SK-N-MC (cell line): ENCODE results near the gene NLRP11.
"Not testable (repeated sequence)": the region's sequence is repeated elsewhere in the genome, so short reads cannot be mapped to it uniquely, and the experiment has no call there.

Experiments
- DNase-seq: peaks from one replicate; pipeline ENCODE4 v3.0.0-alpha.2; 2011; ENCODE audit warnings: low read depth, low spot score
- H3K27ac ChIP-seq: fragments of 200-600 bp; sonication (generic); 2 replicates; pipeline ENCODE4 v1.5.1; 2016; ENCODE audit warnings: mixed run types
- H3K36me3 ChIP-seq: fragments of 200-600 bp; sonication (generic); 2 replicates; pipeline ENCODE4 v1.6.1; 2017; ENCODE audit warnings: antibody characterized with exemption, low read length, mixed read lengths; ENCODE audit not compliant: insufficient read depth
- H3K4me3 ChIP-seq: fragments of 200-600 bp; sonication (generic); 2 replicates; pipeline ENCODE4 v1.5.1; 2016
- H3K9ac ChIP-seq: fragments of 200-600 bp; sonication (generic); 2 replicates; pipeline ENCODE4 v1.8.0; 2017; ENCODE audit warnings: mixed run types, mixed read lengths; ENCODE audit not compliant: insufficient read length
- H3K9me3 ChIP-seq: fragments of 200-600 bp; sonication (generic); 2 replicates; pipeline ENCODE4 v1.6.1; 2017; ENCODE audit warnings: low read depth, mild to moderate bottlenecking, antibody characterized with exemption, low read length, moderate library complexity, mixed read lengths
- EZH2 ChIP-seq: fragments of 200-600 bp; sonication (generic); IDR thresholded peaks from one replicate; pipeline ENCODE4 v1.6.1; 2017; ENCODE audit warnings: antibody characterized with exemption
- FOXP2 ChIP-seq: optimal IDR thresholded peaks from 2 replicates; pipeline ENCODE3; 2011; ENCODE audit warnings: mild to moderate bottlenecking, moderate library complexity; ENCODE audit not compliant: insufficient read depth; ENCODE audit errors: extremely low read length, control extremely low read depth
- POLR2AphosphoS5 ChIP-seq: IDR thresholded peaks from 2 replicates; pipeline ENCODE4 v1.6.1; 2012; ENCODE audit warnings: mild to moderate bottlenecking, low read depth, low read length, borderline replicate concordance

The NLRP11 gene

DNA sequence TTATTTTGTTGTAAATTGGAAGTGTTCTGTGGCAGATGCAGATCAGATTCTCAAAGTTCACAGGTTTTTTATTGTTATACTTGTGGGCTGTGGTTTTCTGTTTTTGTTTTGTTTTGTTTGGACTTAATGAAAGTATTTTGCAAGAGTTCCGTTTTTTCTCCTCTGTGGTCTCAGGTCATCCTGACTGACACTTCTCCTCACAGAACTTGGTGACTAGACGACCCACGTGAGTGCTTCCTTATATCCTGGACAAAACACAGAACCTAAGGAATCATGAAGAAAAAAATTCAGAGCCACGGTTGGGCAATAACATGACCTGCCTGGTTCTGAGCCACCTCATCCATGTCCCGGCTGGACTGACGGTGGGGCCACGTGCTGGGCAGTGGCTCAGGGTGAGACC lies 65.3 kb downstream of the NLRP11 start:
- no peak for DNase-seq
- Histone ChIP-seq H3K9me3 (no peaks in the 10 kb centered on the region), H3K9ac (no peak overlapping the region), H3K27ac (no peak overlapping the region), H3K4me3 (no peak overlapping the region), H3K36me3 (no peaks in the 10 kb centered on the region)
- TF ChIP-seq EZH2: no peak
- TF ChIP-seq POLR2AphosphoS5: no peak
- TF ChIP-seq FOXP2: no peak

DNA sequence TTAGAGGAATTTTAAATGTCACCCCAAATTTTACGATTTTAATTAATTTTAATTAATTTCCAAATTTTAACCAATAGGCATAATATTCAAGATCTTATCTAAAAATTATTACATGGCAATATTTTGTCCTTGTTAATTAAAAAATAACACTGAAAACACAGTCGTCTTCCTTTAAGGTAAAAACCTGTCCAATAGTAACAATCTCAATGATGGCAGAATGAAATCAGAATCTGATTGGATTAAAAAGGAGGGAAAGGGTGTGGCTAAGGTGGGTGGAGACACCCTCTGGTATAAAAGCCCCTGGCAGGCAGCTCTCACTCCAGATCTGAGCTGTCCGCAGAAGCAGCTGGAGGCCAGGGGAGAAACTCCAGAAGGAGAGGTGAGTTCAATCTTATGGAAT lies 73.0 kb downstream of the NLRP11 start, which contains the start of gene RFPL4A:
Gene RFPL4A (plus strand): TSS at position 301 of the 400 bp plus-strand sequence. CDS start 2,704 bp downstream, outside the sequence.
- not testable (repeated sequence) for H3K27ac ChIP-seq, H3K4me3 ChIP-seq, H3K9me3 ChIP-seq, H3K9ac ChIP-seq, H3K36me3 ChIP-seq, DNase-seq

- not testable (repeated sequence) for H3K4me3 ChIP-seq, H3K9me3 ChIP-seq, H3K27ac ChIP-seq, DNase-seq, H3K9ac ChIP-seq, H3K36me3 ChIP-seq
Measured at GRCh38 chr19:55756808-55757207, 75.0 kb downstream of the NLRP11 start.

GRCh38 chr19:55753401-55753800 lies 78.4 kb downstream of the NLRP11 start:
- no peaks in the 10 kb centered on the region for H3K9me3 ChIP-seq
- DNase-seq: no peak
- H3K9ac ChIP-seq: no peak overlapping the region
- H3K27ac ChIP-seq: no peak overlapping the region
- no peaks in the 10 kb centered on the region for H3K36me3 ChIP-seq
- TF ChIP-seq POLR2AphosphoS5 (no peak), EZH2 (no peak), FOXP2 (no peak)
- H3K4me3 ChIP-seq: no peak overlapping the region

DNA sequence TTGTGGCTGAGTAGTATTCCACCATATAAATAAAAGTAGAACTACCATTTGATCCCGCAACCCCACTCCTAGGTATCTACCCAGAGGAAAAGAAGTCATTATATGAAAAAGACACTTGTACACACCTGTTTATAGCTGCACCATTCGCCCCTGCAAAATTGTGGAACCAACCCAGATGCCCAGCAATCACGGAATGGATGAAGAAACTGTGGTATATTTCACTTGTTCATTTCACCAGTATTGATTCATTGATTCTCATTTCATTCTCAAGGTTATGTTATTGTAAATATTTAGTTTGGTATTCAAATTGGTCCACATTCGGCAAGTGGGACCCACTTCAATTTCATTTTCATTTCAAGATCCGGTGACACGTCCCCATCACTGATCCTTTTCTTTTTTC lies 81.1 kb downstream of the NLRP11 start:
- Histone ChIP-seq H3K9me3 (no peaks in the 10 kb centered on the region), H3K9ac (no peak overlapping the region), H3K36me3 (no peaks in the 10 kb centered on the region), H3K4me3 (no peak overlapping the region), H3K27ac (no peak overlapping the region)
- TF ChIP-seq FOXP2: no peak
- no peak for TF ChIP-seq POLR2AphosphoS5
- TF ChIP-seq EZH2: no peak
- no peak for DNase-seq

DNA sequence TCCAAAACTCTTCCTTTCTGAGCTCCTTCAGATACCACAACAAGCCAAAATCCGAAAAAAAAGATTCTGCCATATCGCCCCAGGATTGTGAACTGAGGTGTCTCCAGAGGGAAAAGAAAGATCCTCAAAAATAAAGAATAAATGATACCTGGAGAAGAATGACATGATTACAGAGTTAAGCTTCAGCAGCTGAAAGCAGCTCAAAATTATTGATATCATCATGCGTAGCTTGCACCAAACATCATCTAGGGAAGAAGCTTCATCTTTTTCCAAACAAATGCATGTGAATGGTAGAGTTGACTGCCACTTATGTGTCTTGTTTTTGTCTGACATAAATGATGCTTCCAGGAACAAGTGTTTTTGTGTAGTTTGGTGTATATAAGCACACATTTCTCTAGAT lies 93.5 kb downstream of the NLRP11 start, which contains the start of gene NLRP9:
Gene NLRP9 (minus strand): TSS at position 101 of the 400 bp plus-strand sequence. CDS start 28 bp downstream, at position 73.
- Histone ChIP-seq H3K27ac (no peak within 1 kb of the TSS), H3K9me3 (no peaks in the 10 kb centered on the region), H3K4me3 (no peak within 1 kb of the TSS), H3K9ac (no peak within 1 kb of the TSS), H3K36me3 (no peaks in the 10 kb centered on the region)
- TF ChIP-seq EZH2 (no peak), FOXP2 (no peak), POLR2AphosphoS5 (no peak)
- DNase-seq: no peak
